CD4-positive, alpha-beta T cell treated with Interleukin-1 beta for 1 hour (primary cell): ENCODE measurements around the gene ABCA2.
"Not testable (repeated sequence)": the region's sequence is repeated elsewhere in the genome, so short reads cannot be mapped to it uniquely, and the experiment has no call there.

Experiments used
- DNase-seq, 2 donors: peaks; one replicate each; pipeline ENCODE4 v3.0.0-alpha.2; 2020 to 2022

ABCA2 gene

GRCh38 chr9:137062798-137063197, 34.8 kb upstream of the ABCA2 start:
- DNase-seq: not testable (repeated sequence)

- no peak for DNase-seq
Observed at GRCh38 chr9:137062384-137062783, 34.3 kb upstream of the ABCA2 start.

- no peak for DNase-seq
Observed at GRCh38 chr9:137058521-137059234, 30.6 kb upstream of the ABCA2 start.

- DNase-seq: no peak
Observed at GRCh38 chr9:137057545-137057944, 29.5 kb upstream of the ABCA2 start.

GRCh38 chr9:137056739-137057415, 28.8 kb upstream of the ABCA2 start:
- DNase-seq: no peak

GRCh38 chr9:137055385-137056364, 27.6 kb upstream of the ABCA2 start:
- no peak for DNase-seq

- DNase-seq: no peak
Observed at GRCh38 chr9:137054932-137055384, 26.9 kb upstream of the ABCA2 start.

GRCh38 chr9:137053944-137054931, 26.2 kb upstream of the ABCA2 start, which contains the start of gene ENTPD2:
Gene ENTPD2 (minus strand): TSS chr9:137054061. CDS start chr9:137053997, 64 bp downstream.
- DNase-seq: peak; percentile 36 to 49

GRCh38 chr9:137052998-137053943, 25.2 kb upstream of the ABCA2 start:
- DNase-seq: no peak

GRCh38 chr9:137052293-137052692, 24.3 kb upstream of the ABCA2 start:
- no peak for DNase-seq

GRCh38 chr9:137051145-137051724, 23.2 kb upstream of the ABCA2 start:
- no peak for DNase-seq

- DNase-seq: no peak
Observed at GRCh38 chr9:137050570-137050969, 22.5 kb upstream of the ABCA2 start.

- peak; percentile 52 to 66 for DNase-seq
Observed at GRCh38 chr9:137049544-137050449, 21.8 kb upstream of the ABCA2 start.

- no peak for DNase-seq
Observed at GRCh38 chr9:137048655-137049543, 20.9 kb upstream of the ABCA2 start.

- peak; percentile 80 to 84 for DNase-seq
Observed at GRCh38 chr9:137046088-137046787, 18.2 kb upstream of the ABCA2 start, which contains the start of gene NPDC1. Gene NPDC1 (minus strand): TSS chr9:137046177. CDS start chr9:137045989, 188 bp downstream.

- DNase-seq: no peak
Observed at GRCh38 chr9:137045294-137046087, 17.5 kb upstream of the ABCA2 start.
